ENCODE data around the gene MLEC. TPM values are rescaled to one million over a fixed set of nuclear protein-coding genes. Genes with fewer than 3 reads are reported as not detected.

The MLEC gene
- total RNA-seq, 4 donors from 2014 or later: 65.1 to 94.1 (median 85.8) TPM

GRCh38 chr12:120698665-120699064, 11.7 kb downstream of the MLEC start:
- no peak for TF ChIP-seq CTCF (IDR thresholded peaks at IDR 0.05; ENCODE audit: low read depth)

- no peak for TF ChIP-seq CTCF (IDR thresholded peaks at IDR 0.05; ENCODE audit: low read depth)
Measured at GRCh38 chr12:120699553-120699952, 12.6 kb downstream of the MLEC start.

- no peak for TF ChIP-seq CTCF (IDR thresholded peaks at IDR 0.05; ENCODE audit: low read depth)
Measured at GRCh38 chr12:120700886-120701285, 13.9 kb downstream of the MLEC start.

- no peak for TF ChIP-seq CTCF (IDR thresholded peaks at IDR 0.05; ENCODE audit: low read depth)
Measured at GRCh38 chr12:120702637-120703036, 15.7 kb downstream of the MLEC start.

- no peak for TF ChIP-seq CTCF (IDR thresholded peaks at IDR 0.05; ENCODE audit: low read depth)
Measured at GRCh38 chr12:120703311-120703942, 16.5 kb downstream of the MLEC start.

GRCh38 chr12:120705618-120706017, 18.7 kb downstream of the MLEC start:
- no peak for TF ChIP-seq CTCF (IDR thresholded peaks at IDR 0.05; ENCODE audit: low read depth)

GRCh38 chr12:120706029-120706428, 19.1 kb downstream of the MLEC start:
- TF ChIP-seq CTCF (IDR thresholded peaks at IDR 0.05; ENCODE audit: low read depth): no peak

All from subcutaneous adipose tissue (tissue), 4 donors.